IMR-90 (cell line): ENCODE data around the gene AGAP2. TPM values are rescaled to one million over a fixed set of nuclear protein-coding genes. Genes with fewer than 3 reads are reported as not detected.

Experiments
- ATAC-seq: fragments of 200-7000 bp; cut with Tn5 transposase; 2 replicates; pipeline ENCODE4 v1.9.1; 2020; ENCODE audit warnings: low read depth, mild to moderate bottlenecking, moderate library complexity
- BruUV-seq: library from RNA; stranded (reverse); fragments of 400-500 nt; replicated peaks from 2 replicates; lab custom pipeline; 2021; lab: Mats Ljungman, UMichigan
- CTCF ChIA-PET: fragments of 300-600 bp; formaldehyde crosslinking; extraction: SDS; loops from one replicate; lab custom pipeline; 2021; ENCODE audit warnings: antibody characterized with exemption; lab: Yijun Ruan, JAX
- POLR2A ChIA-PET: fragments of 300-600 bp; sonication (Branson Sonifier 250); formaldehyde crosslinking; loops from one replicate; lab custom pipeline; 2022; ENCODE audit warnings: antibody characterized with exemption; ENCODE audit not compliant: unreplicated experiment; lab: Charles Lee
- DNase-seq: peaks from one replicate; pipeline ENCODE4 v3.0.0; 2013
- H2AFZ ChIP-seq: replicated peaks from 2 replicates; pipeline ENCODE3; 2013; ENCODE audit warnings: low read length, mild to moderate bottlenecking; ENCODE audit not compliant: poor library complexity
- H2AK5ac ChIP-seq: 2 replicates; pipeline ENCODE4 v1.6.1; 2013; ENCODE audit warnings: low read depth, low read length, inconsistent platforms
- H2AK9ac ChIP-seq: replicated peaks from 2 replicates; pipeline ENCODE3; 2013; ENCODE audit warnings: mild to moderate bottlenecking, low read depth, low read length, moderate library complexity; ENCODE audit not compliant: poor library complexity
- H2BK120ac ChIP-seq: 2 replicates; pipeline ENCODE4 v1.6.1; 2013; ENCODE audit warnings: low read depth, low read length, inconsistent platforms
- H2BK15ac ChIP-seq: 3 replicates; pipeline ENCODE4 v1.6.1; 2013; ENCODE audit warnings: low read depth, low read length, inconsistent platforms
- H2BK20ac ChIP-seq: 2 replicates; pipeline ENCODE4 v1.6.1; 2013; ENCODE audit warnings: low read depth, mild to moderate bottlenecking, inconsistent platforms, low read length, moderate library complexity
- H2BK5ac ChIP-seq: 2 replicates; pipeline ENCODE4 v1.6.1; 2013; ENCODE audit warnings: mild to moderate bottlenecking, low read depth, low read length, inconsistent platforms; ENCODE audit not compliant: poor library complexity, severe bottlenecking
- H3K14ac ChIP-seq: replicated peaks from 2 replicates; pipeline ENCODE4 v1.6.1; 2013; ENCODE audit warnings: low read depth, low read length, inconsistent platforms
- H3K18ac ChIP-seq: 2 replicates; pipeline ENCODE4 v1.6.1; 2013; ENCODE audit warnings: low read depth, low read length, control low read depth
- H3K23ac ChIP-seq: 2 replicates; pipeline ENCODE4 v1.6.1; 2013; ENCODE audit warnings: low read depth, low read length, inconsistent platforms
- H3K27ac ChIP-seq: 2 replicates; pipeline ENCODE4 v1.5.1; 2013; ENCODE audit warnings: mild to moderate bottlenecking, control low read depth, low read length; ENCODE audit not compliant: insufficient read depth
- H3K27me3 ChIP-seq: 2 replicates; pipeline ENCODE4 v1.6.1; 2013; ENCODE audit warnings: low read length; ENCODE audit not compliant: control insufficient read depth, insufficient read depth
- H3K36me3 ChIP-seq: 2 replicates; pipeline ENCODE4 v1.6.1; 2013; ENCODE audit warnings: low read length, mixed read lengths; ENCODE audit not compliant: control insufficient read depth, insufficient read depth
- H3K4ac ChIP-seq: 2 replicates; pipeline ENCODE4 v1.6.1; 2013; ENCODE audit warnings: low read depth, low read length, inconsistent platforms
- H3K4me1 ChIP-seq: 2 replicates; pipeline ENCODE4 v1.6.1; 2013; ENCODE audit warnings: low read length, mixed read lengths; ENCODE audit not compliant: control insufficient read depth, insufficient read depth
- H3K4me2 ChIP-seq: 2 replicates; pipeline ENCODE4 v1.6.1; 2013; ENCODE audit warnings: low read depth, mild to moderate bottlenecking, control low read depth, low read length, moderate library complexity
- H3K4me3 ChIP-seq: 2 replicates; pipeline ENCODE4 v1.5.1; 2013; ENCODE audit warnings: low read depth, mild to moderate bottlenecking, control low read depth, low read length, moderate library complexity; ENCODE audit not compliant: insufficient read depth
- H3K56ac ChIP-seq: 2 replicates; pipeline ENCODE4 v1.6.1; 2013; ENCODE audit warnings: low read length, inconsistent platforms; ENCODE audit not compliant: insufficient read depth; ENCODE audit errors: extremely low read depth
- H3K79me1 ChIP-seq, 2 experiments: 2 replicates each; pipeline ENCODE4 v1.6.1; 2013; ENCODE audit warnings: low read length in 2 of 2, inconsistent platforms in 1 of 2, low read depth in 1 of 2
- H3K9ac ChIP-seq: 2 replicates; pipeline ENCODE4 v1.6.1; 2013; ENCODE audit warnings: low read depth, low read length, control low read depth
- H3K9me1 ChIP-seq: 2 replicates; pipeline ENCODE4 v1.6.1; 2013; ENCODE audit warnings: low read length, inconsistent platforms; ENCODE audit not compliant: insufficient read depth
- H3K9me3 ChIP-seq: 2 replicates; pipeline ENCODE4 v1.6.1; 2013; ENCODE audit warnings: low read length; ENCODE audit not compliant: control insufficient read depth, insufficient read depth
- H4K20me1 ChIP-seq: 2 replicates; pipeline ENCODE4 v1.6.1; 2013; ENCODE audit warnings: low read length, inconsistent platforms; ENCODE audit not compliant: insufficient read depth
- H4K5ac ChIP-seq: 2 replicates; pipeline ENCODE4 v1.6.1; 2013; ENCODE audit warnings: mild to moderate bottlenecking, low read depth, low read length, control low read depth
- H4K8ac ChIP-seq, 2 experiments: 2 replicates each; pipeline ENCODE4 v1.6.1; 2013; ENCODE audit warnings: low read depth in 2 of 2, low read length in 2 of 2, control low read depth in 1 of 2, inconsistent platforms in 1 of 2
- H4K91ac ChIP-seq: 2 replicates; pipeline ENCODE4 v1.6.1; 2013; ENCODE audit warnings: low read depth, low read length, inconsistent platforms; ENCODE audit not compliant: insufficient read depth
- CHD1 ChIP-seq: IDR thresholded peaks from 2 replicates; pipeline ENCODE4 v1.6.1; 2012; ENCODE audit warnings: low read depth, low read length, improper control_type of control experiment
- FOS ChIP-seq: fragments of 150-350 bp; IDR thresholded peaks from 2 replicates; pipeline ENCODE4 v1.6.1; 2016; ENCODE audit warnings: low read depth, low read length
- MAFK ChIP-seq: IDR thresholded peaks from 2 replicates; pipeline ENCODE4 v1.6.1; 2012; ENCODE audit warnings: low read depth, low read length, improper control_type of control experiment
- RAD21 ChIP-seq: IDR thresholded peaks from 2 replicates; pipeline ENCODE4 v1.6.1; 2012; ENCODE audit warnings: low read length, improper control_type of control experiment
- RCOR1 ChIP-seq: IDR thresholded peaks from 2 replicates; pipeline ENCODE4 v1.6.1; 2012; ENCODE audit warnings: mild to moderate bottlenecking, low read length, improper control_type of control experiment; ENCODE audit not compliant: insufficient replicate concordance
- WGBS, 2 experiments: methylation state at CpG; one replicate each; pipeline versions ENCODE4 v1.1.5 to v1.1.7; 2013; ENCODE audit warnings: missing lambda C conversion rate in 2 of 2; ENCODE audit not compliant: insufficient read length in 1 of 2; ENCODE audit errors: extremely low coverage in 2 of 2; 5-methylcytosine and 5-hydroxymethylcytosine counted together
- dilution Hi-C: fragments of 300-500 bp; cut with HindIII; formaldehyde crosslinking; loops from one replicate; pipeline ENCODE4 v1.14.3; 2018; ENCODE audit warnings: low sequenced_read_pairs; ENCODE audit not compliant: unreplicated experiment
- in situ Hi-C: fragments of 300-500 bp; cut with MboI; formaldehyde crosslinking; loops from 3 replicates; pipeline ENCODE4 v1.14.3; 2019; ENCODE audit warnings: low sequenced_read_pairs, inconsistent platforms, mixed read lengths
- intact Hi-C: fragments of 100-400 bp; cut with micrococcal nuclease; formaldehyde crosslinking; loops from 2 replicates; pipeline ENCODE4 v1.10.0; 2022
- polyA plus RNA-seq, 3 experiments: library from polyadenylated mRNA; depleted of rRNA; stranded (reverse); fragments of >200 nt; gene quantifications; 2 replicates each; pipeline ENCODE4 v1.2.3, GENCODE V29; 2012; ENCODE audit warnings: low replicate concordance in 1 of 3
- total RNA-seq: library from RNA; depleted of rRNA; stranded (reverse); fragments of >200 nt; gene quantifications from 2 replicates; pipeline ENCODE4 v1.2.3, GENCODE V29; 2012
- TF ChIP-seq, protein P1 (sequence below): conservative IDR thresholded peaks from 2 replicates; pipeline ENCODE4 v1.5.1; 2012; ENCODE audit warnings: mild to moderate bottlenecking, low read depth, low read length, improper control_type of control experiment

Gene AGAP2
- total and polyA plus RNA-seq, 2 of the 4 experiments (the other 2 are of a cell fraction) = 0.03 to 0.18 TPM

DNA sequence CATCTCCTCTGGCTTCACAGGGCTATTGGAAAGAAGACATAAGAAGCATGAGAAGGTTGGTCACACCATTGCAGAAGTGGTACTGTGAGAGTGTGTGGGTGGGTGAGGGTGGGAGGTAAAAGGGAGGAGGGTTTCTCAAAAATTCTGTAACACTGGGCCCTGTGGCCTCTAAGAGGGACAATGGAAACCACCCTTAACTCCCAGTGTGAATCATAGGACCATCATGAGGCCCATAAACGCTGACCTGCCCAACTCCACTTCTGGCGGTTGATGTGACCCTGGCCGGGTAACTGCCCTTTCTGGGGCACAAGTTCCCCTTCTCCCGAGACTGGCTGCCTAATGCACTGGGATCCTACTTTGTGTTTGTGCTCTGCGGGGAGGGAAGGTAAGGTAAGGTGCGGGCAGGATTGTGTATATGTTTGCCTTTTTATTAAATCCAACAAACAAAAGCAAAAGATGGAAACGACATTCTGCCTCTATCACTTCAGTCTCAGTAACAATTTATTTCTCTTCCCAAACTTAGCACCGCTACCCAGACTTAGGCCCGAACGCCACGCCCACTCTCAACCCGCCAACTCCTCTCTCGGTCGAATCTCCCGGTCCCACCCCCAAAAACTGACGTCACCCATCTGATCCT lies 32.8 kb upstream of the AGAP2 start (continued):
- TF ChIP-seq CHD1 (no peak), FOS (no peak)

DNA sequence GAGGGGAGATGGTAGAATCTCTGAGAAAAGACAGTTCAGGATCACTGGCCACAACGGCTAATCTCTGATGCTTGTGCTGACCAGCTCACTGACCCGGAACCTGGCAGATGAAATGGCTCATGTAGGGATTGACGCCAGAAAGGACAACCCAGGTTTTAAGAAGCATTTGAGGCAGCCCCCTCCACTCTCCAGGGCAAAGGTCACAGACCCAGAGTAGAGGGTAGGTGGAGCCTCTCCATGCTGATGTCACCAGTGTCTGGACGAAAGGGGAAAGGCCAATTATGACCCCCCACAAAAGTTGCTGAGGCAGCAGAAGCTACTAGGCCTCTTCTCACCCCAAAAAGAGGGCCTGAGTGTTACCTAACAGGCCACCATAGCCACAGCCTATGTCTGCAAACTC lies 32.2 kb upstream of the AGAP2 start:
- no peak overlapping the region for H4K5ac ChIP-seq
- WGBS, 2 experiments = no CpG with 5 or more reads among the region's 4 CpGs
- ChIA-PET POLR2A (no interaction called here), CTCF (no interaction called here)
- H3K27ac ChIP-seq = no peak overlapping the region
- no peak overlapping the region for H2BK20ac ChIP-seq
- BruUV-seq = no TSS peak
- no peak overlapping the region for H2BK120ac ChIP-seq
- H3K9ac ChIP-seq = no peak overlapping the region
- intact Hi-C loops (no loop called here), dilution Hi-C loops (no loop called here), in situ Hi-C loops (no loop called here)
- H3K18ac ChIP-seq = no peak overlapping the region
- DNase-seq (no peak), ATAC-seq (no peak)
- no peaks in the 10 kb centered on the region for H4K20me1 ChIP-seq
- no peak overlapping the region for H3K4me3 ChIP-seq
- H3K23ac ChIP-seq = no peak overlapping the region
- peak overlapping the region; percentile 97 for H2AK9ac ChIP-seq
- TF ChIP-seq MAFK (peak; percentile 73), RCOR1 (no peak), RAD21 (no peak)
- TF ChIP-seq, protein P1, sequence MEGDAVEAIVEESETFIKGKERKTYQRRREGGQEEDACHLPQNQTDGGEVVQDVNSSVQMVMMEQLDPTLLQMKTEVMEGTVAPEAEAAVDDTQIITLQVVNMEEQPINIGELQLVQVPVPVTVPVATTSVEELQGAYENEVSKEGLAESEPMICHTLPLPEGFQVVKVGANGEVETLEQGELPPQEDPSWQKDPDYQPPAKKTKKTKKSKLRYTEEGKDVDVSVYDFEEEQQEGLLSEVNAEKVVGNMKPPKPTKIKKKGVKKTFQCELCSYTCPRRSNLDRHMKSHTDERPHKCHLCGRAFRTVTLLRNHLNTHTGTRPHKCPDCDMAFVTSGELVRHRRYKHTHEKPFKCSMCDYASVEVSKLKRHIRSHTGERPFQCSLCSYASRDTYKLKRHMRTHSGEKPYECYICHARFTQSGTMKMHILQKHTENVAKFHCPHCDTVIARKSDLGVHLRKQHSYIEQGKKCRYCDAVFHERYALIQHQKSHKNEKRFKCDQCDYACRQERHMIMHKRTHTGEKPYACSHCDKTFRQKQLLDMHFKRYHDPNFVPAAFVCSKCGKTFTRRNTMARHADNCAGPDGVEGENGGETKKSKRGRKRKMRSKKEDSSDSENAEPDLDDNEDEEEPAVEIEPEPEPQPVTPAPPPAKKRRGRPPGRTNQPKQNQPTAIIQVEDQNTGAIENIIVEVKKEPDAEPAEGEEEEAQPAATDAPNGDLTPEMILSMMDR = no peak
- no peak overlapping the region for H2AFZ ChIP-seq
- H3K4me1 ChIP-seq = peaks cover 10% of the 10 kb centered on the region; the same call in 1 of the 2 replicates
- no peak overlapping the region for H3K56ac ChIP-seq
- H2AK5ac ChIP-seq = peak overlapping the region; percentile 8; the same call in 1 of the 2 replicates
- H3K27me3 ChIP-seq = peaks cover 14% of the 10 kb centered on the region
- no peak overlapping the region for H4K91ac ChIP-seq
- H2BK5ac ChIP-seq = no peak overlapping the region
- peaks cover 3% of the 10 kb centered on the region for H3K36me3 ChIP-seq
- H2BK15ac ChIP-seq = no peak overlapping the region
- H4K8ac ChIP-seq = peak overlapping the region in 1 of 2 experiments; percentile 77; a peak in 2 of 4 replicates
- H3K14ac ChIP-seq = no peak overlapping the region
- H3K79me1 ChIP-seq = peaks cover 16 to 27% of the 10 kb centered on the region in 2 experiments; a peak in 3 of 4 replicates
- H3K4ac ChIP-seq = no peak overlapping the region
- H3K9me1 ChIP-seq = peaks cover 9% of the 10 kb centered on the region
- no peaks in the 10 kb centered on the region for H3K9me3 ChIP-seq
- H3K4me2 ChIP-seq = no peak overlapping the region
